HL-60 (cell line): ENCODE data around the gene HOXD13.

ENCODE experiments used
- GABPA ChIP-seq: IDR thresholded peaks from 2 replicates; pipeline ENCODE4 v1.6.1; 2012; ENCODE audit warnings: low read depth
- POLR2AphosphoS5 ChIP-seq: IDR thresholded peaks from 2 replicates; pipeline ENCODE4 v1.6.1; 2012; ENCODE audit warnings: low read depth

GRCh38 chr2:176132205-176133171 is 40.0 kb downstream of the HOXD13 start:
- no peak for TF ChIP-seq GABPA
- no peak for TF ChIP-seq POLR2AphosphoS5
